IMR-90 (cell line): Measurements from ENCODE around the gene TMPRSS3. TPM values are rescaled to one million over a fixed set of nuclear protein-coding genes. Genes with fewer than 3 reads are reported as not detected.

Source experiments
- ATAC-seq: fragments of 200-7000 bp; cut with Tn5 transposase; 2 replicates; pipeline ENCODE4 v1.9.1; 2020; ENCODE audit warnings: low read depth, mild to moderate bottlenecking, moderate library complexity
- BruUV-seq: library from RNA; stranded (reverse); fragments of 400-500 nt; replicated peaks from 2 replicates; lab custom pipeline; 2021; lab: Mats Ljungman, UMichigan
- CTCF ChIA-PET: fragments of 300-600 bp; formaldehyde crosslinking; extraction: SDS; loops from one replicate; lab custom pipeline; 2021; ENCODE audit warnings: antibody characterized with exemption; lab: Yijun Ruan, JAX
- POLR2A ChIA-PET: fragments of 300-600 bp; sonication (Branson Sonifier 250); formaldehyde crosslinking; loops from one replicate; lab custom pipeline; 2022; ENCODE audit warnings: antibody characterized with exemption; ENCODE audit not compliant: unreplicated experiment; lab: Charles Lee
- DNase-seq: peaks from one replicate; pipeline ENCODE4 v3.0.0; 2013
- H2AFZ ChIP-seq: replicated peaks from 2 replicates; pipeline ENCODE3; 2013; ENCODE audit warnings: low read length, mild to moderate bottlenecking; ENCODE audit not compliant: poor library complexity
- H2AK5ac ChIP-seq: 2 replicates; pipeline ENCODE4 v1.6.1; 2013; ENCODE audit warnings: low read depth, low read length, inconsistent platforms
- H2AK9ac ChIP-seq: replicated peaks from 2 replicates; pipeline ENCODE3; 2013; ENCODE audit warnings: mild to moderate bottlenecking, low read depth, low read length, moderate library complexity; ENCODE audit not compliant: poor library complexity
- H2BK120ac ChIP-seq: 2 replicates; pipeline ENCODE4 v1.6.1; 2013; ENCODE audit warnings: low read depth, low read length, inconsistent platforms
- H2BK15ac ChIP-seq: 3 replicates; pipeline ENCODE4 v1.6.1; 2013; ENCODE audit warnings: low read depth, low read length, inconsistent platforms
- H2BK20ac ChIP-seq: 2 replicates; pipeline ENCODE4 v1.6.1; 2013; ENCODE audit warnings: low read depth, mild to moderate bottlenecking, inconsistent platforms, low read length, moderate library complexity
- H2BK5ac ChIP-seq: 2 replicates; pipeline ENCODE4 v1.6.1; 2013; ENCODE audit warnings: mild to moderate bottlenecking, low read depth, low read length, inconsistent platforms; ENCODE audit not compliant: poor library complexity, severe bottlenecking
- H3K14ac ChIP-seq: replicated peaks from 2 replicates; pipeline ENCODE4 v1.6.1; 2013; ENCODE audit warnings: low read depth, low read length, inconsistent platforms
- H3K18ac ChIP-seq: 2 replicates; pipeline ENCODE4 v1.6.1; 2013; ENCODE audit warnings: low read depth, low read length, control low read depth
- H3K23ac ChIP-seq: 2 replicates; pipeline ENCODE4 v1.6.1; 2013; ENCODE audit warnings: low read depth, low read length, inconsistent platforms
- H3K27ac ChIP-seq: 2 replicates; pipeline ENCODE4 v1.5.1; 2013; ENCODE audit warnings: mild to moderate bottlenecking, control low read depth, low read length; ENCODE audit not compliant: insufficient read depth
- H3K27me3 ChIP-seq: 2 replicates; pipeline ENCODE4 v1.6.1; 2013; ENCODE audit warnings: low read length; ENCODE audit not compliant: control insufficient read depth, insufficient read depth
- H3K36me3 ChIP-seq: 2 replicates; pipeline ENCODE4 v1.6.1; 2013; ENCODE audit warnings: low read length, mixed read lengths; ENCODE audit not compliant: control insufficient read depth, insufficient read depth
- H3K4ac ChIP-seq: 2 replicates; pipeline ENCODE4 v1.6.1; 2013; ENCODE audit warnings: low read depth, low read length, inconsistent platforms
- H3K4me1 ChIP-seq: 2 replicates; pipeline ENCODE4 v1.6.1; 2013; ENCODE audit warnings: low read length, mixed read lengths; ENCODE audit not compliant: control insufficient read depth, insufficient read depth
- H3K4me2 ChIP-seq: 2 replicates; pipeline ENCODE4 v1.6.1; 2013; ENCODE audit warnings: low read depth, mild to moderate bottlenecking, control low read depth, low read length, moderate library complexity
- H3K4me3 ChIP-seq: 2 replicates; pipeline ENCODE4 v1.5.1; 2013; ENCODE audit warnings: low read depth, mild to moderate bottlenecking, control low read depth, low read length, moderate library complexity; ENCODE audit not compliant: insufficient read depth
- H3K56ac ChIP-seq: 2 replicates; pipeline ENCODE4 v1.6.1; 2013; ENCODE audit warnings: low read length, inconsistent platforms; ENCODE audit not compliant: insufficient read depth; ENCODE audit errors: extremely low read depth
- H3K79me1 ChIP-seq, 2 experiments: 2 replicates each; pipeline ENCODE4 v1.6.1; 2013; ENCODE audit warnings: low read length in 2 of 2, inconsistent platforms in 1 of 2, low read depth in 1 of 2
- H3K9ac ChIP-seq: 2 replicates; pipeline ENCODE4 v1.6.1; 2013; ENCODE audit warnings: low read depth, low read length, control low read depth
- H3K9me1 ChIP-seq: 2 replicates; pipeline ENCODE4 v1.6.1; 2013; ENCODE audit warnings: low read length, inconsistent platforms; ENCODE audit not compliant: insufficient read depth
- H3K9me3 ChIP-seq: 2 replicates; pipeline ENCODE4 v1.6.1; 2013; ENCODE audit warnings: low read length; ENCODE audit not compliant: control insufficient read depth, insufficient read depth
- H4K20me1 ChIP-seq: 2 replicates; pipeline ENCODE4 v1.6.1; 2013; ENCODE audit warnings: low read length, inconsistent platforms; ENCODE audit not compliant: insufficient read depth
- H4K5ac ChIP-seq: 2 replicates; pipeline ENCODE4 v1.6.1; 2013; ENCODE audit warnings: mild to moderate bottlenecking, low read depth, low read length, control low read depth
- H4K8ac ChIP-seq, 2 experiments: 2 replicates each; pipeline ENCODE4 v1.6.1; 2013; ENCODE audit warnings: low read depth in 2 of 2, low read length in 2 of 2, control low read depth in 1 of 2, inconsistent platforms in 1 of 2
- H4K91ac ChIP-seq: 2 replicates; pipeline ENCODE4 v1.6.1; 2013; ENCODE audit warnings: low read depth, low read length, inconsistent platforms; ENCODE audit not compliant: insufficient read depth
- BHLHE40 ChIP-seq: fragments of 150-350 bp; IDR thresholded peaks from 2 replicates; pipeline ENCODE4 v1.6.1; 2016; ENCODE audit warnings: mild to moderate bottlenecking, low read depth, low read length
- CTCF ChIP-seq: conservative IDR thresholded peaks from 2 replicates; pipeline ENCODE4 v1.5.1; 2012; ENCODE audit warnings: mild to moderate bottlenecking, low read depth, low read length, improper control_type of control experiment
- ELK1 ChIP-seq: fragments of 150-350 bp; IDR thresholded peaks from 2 replicates; pipeline ENCODE4 v1.6.1; 2016; ENCODE audit warnings: low read depth, mild to moderate bottlenecking, low read length, moderate library complexity, borderline replicate concordance
- FOS ChIP-seq: fragments of 150-350 bp; IDR thresholded peaks from 2 replicates; pipeline ENCODE4 v1.6.1; 2016; ENCODE audit warnings: low read depth, low read length
- MAFK ChIP-seq: IDR thresholded peaks from 2 replicates; pipeline ENCODE4 v1.6.1; 2012; ENCODE audit warnings: low read depth, low read length, improper control_type of control experiment
- MAZ ChIP-seq: IDR thresholded peaks from 2 replicates; pipeline ENCODE4 v1.6.1; 2012; ENCODE audit warnings: low read depth, mild to moderate bottlenecking, low read length, improper control_type of control experiment, moderate library complexity, borderline replicate concordance
- NFE2L2 ChIP-seq: fragments of 150-350 bp; IDR thresholded peaks from 2 replicates; pipeline ENCODE4 v1.6.1; 2016; ENCODE audit warnings: low read depth, mild to moderate bottlenecking, low read length
- POLR2A ChIP-seq: IDR thresholded peaks from 2 replicates; pipeline ENCODE4 v1.6.1; 2012; ENCODE audit warnings: mild to moderate bottlenecking, low read depth, low read length
- RAD21 ChIP-seq: IDR thresholded peaks from 2 replicates; pipeline ENCODE4 v1.6.1; 2012; ENCODE audit warnings: low read length, improper control_type of control experiment
- RCOR1 ChIP-seq: IDR thresholded peaks from 2 replicates; pipeline ENCODE4 v1.6.1; 2012; ENCODE audit warnings: mild to moderate bottlenecking, low read length, improper control_type of control experiment; ENCODE audit not compliant: insufficient replicate concordance
- RFX5 ChIP-seq: IDR thresholded peaks from 2 replicates; pipeline ENCODE4 v1.8.0; 2012; ENCODE audit warnings: low read depth, mild to moderate bottlenecking, low read length, moderate library complexity
- SMC3 ChIP-seq: fragments of 150-350 bp; IDR thresholded peaks from 2 replicates; pipeline ENCODE4 v1.6.1; 2016; ENCODE audit warnings: low read depth, mild to moderate bottlenecking, antibody characterized with exemption, low read length, moderate library complexity
- USF2 ChIP-seq: fragments of 150-350 bp; IDR thresholded peaks from 2 replicates; pipeline ENCODE4 v1.6.1; 2017; ENCODE audit warnings: mild to moderate bottlenecking, antibody characterized with exemption, low read length, low read depth
- WGBS, 2 experiments: methylation state at CpG; one replicate each; pipeline versions ENCODE4 v1.1.5 to v1.1.7; 2013; ENCODE audit warnings: missing lambda C conversion rate in 2 of 2; ENCODE audit not compliant: insufficient read length in 1 of 2; ENCODE audit errors: extremely low coverage in 2 of 2; 5-methylcytosine and 5-hydroxymethylcytosine counted together
- dilution Hi-C: fragments of 300-500 bp; cut with HindIII; formaldehyde crosslinking; loops from one replicate; pipeline ENCODE4 v1.14.3; 2018; ENCODE audit warnings: low sequenced_read_pairs; ENCODE audit not compliant: unreplicated experiment
- in situ Hi-C: fragments of 300-500 bp; cut with MboI; formaldehyde crosslinking; loops from 3 replicates; pipeline ENCODE4 v1.14.3; 2019; ENCODE audit warnings: low sequenced_read_pairs, inconsistent platforms, mixed read lengths
- intact Hi-C: fragments of 100-400 bp; cut with micrococcal nuclease; formaldehyde crosslinking; loops from 2 replicates; pipeline ENCODE4 v1.10.0; 2022
- polyA plus RNA-seq, 3 experiments: library from polyadenylated mRNA; depleted of rRNA; stranded (reverse); fragments of >200 nt; gene quantifications; 2 replicates each; pipeline ENCODE4 v1.2.3, GENCODE V29; 2012; ENCODE audit warnings: low replicate concordance in 1 of 3
- total RNA-seq: library from RNA; depleted of rRNA; stranded (reverse); fragments of >200 nt; gene quantifications from 2 replicates; pipeline ENCODE4 v1.2.3, GENCODE V29; 2012

TMPRSS3 gene
- total and polyA plus RNA-seq, 2 of the 4 experiments (the other 2 are of a cell fraction): not detected

GRCh38 chr21:42401820-42402251 is 6.0 kb upstream of the TMPRSS3 start:
- WGBS, 2 experiments: no CpG with 5 or more reads among the region's 2 CpGs
- in situ Hi-C loops: no loop called here
- ATAC-seq: no peak

More at GRCh38 chr21:42401820-42402251, 6.0 kb upstream of the TMPRSS3 start:
- Histone ChIP-seq H3K23ac (no peak overlapping the region), H3K4me3 (no peak overlapping the region), H4K8ac (no peak overlapping the region), H3K56ac (no peak overlapping the region), H2BK5ac (no peak overlapping the region), H4K5ac (no peak overlapping the region), H3K36me3 (no peaks in the 10 kb centered on the region), H3K27ac (no peak overlapping the region), H2AK5ac (no peak overlapping the region), H2AK9ac (no peak overlapping the region), H4K91ac (no peak overlapping the region), H3K27me3 (peaks cover 9% of the 10 kb centered on the region), H3K14ac (no peak overlapping the region), H3K18ac (no peak overlapping the region), H2BK20ac (no peak overlapping the region), H2BK15ac (no peak overlapping the region), H3K9me1 (no peaks in the 10 kb centered on the region), H3K9ac (no peak overlapping the region), H3K4me1 (no peaks in the 10 kb centered on the region), H2AFZ (no peak overlapping the region), H3K4me2 (no peak overlapping the region), H2BK120ac (no peak overlapping the region), H3K79me1 (no peaks in the 10 kb centered on the region), H3K9me3 (no peaks in the 10 kb centered on the region), H3K4ac (no peak overlapping the region), H4K20me1 (no peaks in the 10 kb centered on the region)
- intact Hi-C loops: no loop called here
- TF ChIP-seq USF2: no peak
- no peak for TF ChIP-seq RCOR1
- no peak for TF ChIP-seq FOS
- no peak for TF ChIP-seq BHLHE40
- TF ChIP-seq NFE2L2: no peak
- no peak for TF ChIP-seq POLR2A
- no peak for TF ChIP-seq CTCF
- TF ChIP-seq ELK1: no peak
- TF ChIP-seq MAZ: no peak
- no peak for TF ChIP-seq MAFK
- no peak for TF ChIP-seq RFX5
- no peak for TF ChIP-seq RAD21
- no peak for TF ChIP-seq SMC3
- ChIA-PET CTCF (no interaction called here), POLR2A (no interaction called here)
- BruUV-seq: no TSS peak
- dilution Hi-C loops: no loop called here
- no peak for DNase-seq
